Liver (tissue), 9 donors: ENCODE data around the gene CXCL11. TPM values are rescaled to one million over a fixed set of nuclear protein-coding genes. Genes with fewer than 3 reads are reported as not detected.
A peak's percentile ranks its signal among the peaks of the same experiment; 100 is the strongest.

ENCODE experiments used
- DNase-seq: peaks from one replicate; pipeline ENCODE4 v3.0.0-alpha.2; 2017; ENCODE audit warnings: low spot score
- H3K27ac ChIP-seq, 2 donors: one replicate each; pipeline ENCODE4 v1.7.0; 2013; ENCODE audit warnings: inconsistent platforms in 2 of 2, low read length in 2 of 2, control low read depth in 1 of 2, low read depth in 1 of 2, mild to moderate bottlenecking in 1 of 2
- H3K27me3 ChIP-seq, 4 donors: one replicate each; pipeline versions ENCODE4 v1.6.1 to v1.7.0; 2013; ENCODE audit warnings: low read length in 3 of 4, inconsistent platforms in 1 of 4, mild to moderate bottlenecking in 1 of 4, moderate library complexity in 1 of 4; ENCODE audit not compliant: control insufficient read depth in 4 of 4, insufficient read depth in 4 of 4
- H3K36me3 ChIP-seq, 4 donors: one replicate each; pipeline versions ENCODE4 v1.6.1 to v1.7.0; 2013; ENCODE audit warnings: low read length in 3 of 4, mild to moderate bottlenecking in 3 of 4, low read depth in 1 of 4, moderate library complexity in 1 of 4; ENCODE audit not compliant: control insufficient read depth in 4 of 4, insufficient read depth in 3 of 4
- H3K4me1 ChIP-seq, 4 donors: one replicate each; pipeline versions ENCODE4 v1.6.1 to v1.7.0; 2013; ENCODE audit warnings: low read length in 3 of 4, mild to moderate bottlenecking in 3 of 4, moderate library complexity in 1 of 4; ENCODE audit not compliant: control insufficient read depth in 4 of 4, insufficient read depth in 4 of 4
- H3K4me3 ChIP-seq, 3 donors: one replicate each; pipeline versions ENCODE4 v1.6.1 to v1.7.0; 2013; ENCODE audit warnings: low read length in 3 of 3, control low read depth in 1 of 3, low read depth in 1 of 3, mild to moderate bottlenecking in 1 of 3
- H3K9ac ChIP-seq, 2 donors: one replicate each; pipeline ENCODE4 v1.7.0; 2013; ENCODE audit warnings: low read length in 2 of 2, mild to moderate bottlenecking in 2 of 2, moderate library complexity in 2 of 2, control low read depth in 1 of 2, low read depth in 1 of 2
- H3K9me3 ChIP-seq, 4 donors: one replicate each; pipeline versions ENCODE4 v1.6.1 to v1.7.0; 2013; ENCODE audit warnings: low read length in 3 of 4; ENCODE audit not compliant: control insufficient read depth in 4 of 4
- EGR1 ChIP-seq, 2 donors: IDR thresholded peaks; 2 replicates each; pipeline ENCODE4 v1.6.1; 2016 to 2018; ENCODE audit warnings: antibody characterized with exemption in 2 of 2, low read depth in 2 of 2
- FOXA1 ChIP-seq: IDR thresholded peaks from 2 replicates; pipeline ENCODE4 v1.6.1; 2016; ENCODE audit warnings: antibody characterized with exemption
- FOXA2 ChIP-seq: IDR thresholded peaks from 2 replicates; pipeline ENCODE4 v1.6.1; 2016; ENCODE audit warnings: antibody characterized with exemption
- HNF4G ChIP-seq: IDR thresholded peaks from 2 replicates; pipeline ENCODE4 v1.6.1; 2016; ENCODE audit warnings: antibody characterized with exemption
- MAX ChIP-seq: IDR thresholded peaks from 2 replicates; pipeline ENCODE4 v1.6.1; 2016; ENCODE audit warnings: antibody characterized with exemption
- RAD21 ChIP-seq, 2 donors: IDR thresholded peaks; 2 replicates each; pipeline ENCODE4 v1.6.1; 2016; ENCODE audit warnings: antibody characterized with exemption in 2 of 2, mild to moderate bottlenecking in 2 of 2
- RXRA ChIP-seq, 2 donors: IDR thresholded peaks; 2 replicates each; pipeline ENCODE4 v1.6.1; 2017 to 2018; ENCODE audit warnings: antibody characterized with exemption in 2 of 2, mild to moderate bottlenecking in 1 of 2
- SP1 ChIP-seq: IDR thresholded peaks from 2 replicates; pipeline ENCODE4 v1.6.1; 2018; ENCODE audit warnings: antibody characterized with exemption, mild to moderate bottlenecking
- TAF1 ChIP-seq: conservative IDR thresholded peaks from 2 replicates; pipeline ENCODE4 v1.6.1; 2016; ENCODE audit warnings: antibody characterized with exemption, mild to moderate bottlenecking
- ZBTB33 ChIP-seq: IDR thresholded peaks from 2 replicates; pipeline ENCODE4 v1.6.1; 2016; ENCODE audit warnings: antibody characterized with exemption
- WGBS: extraction: QIAGEN DNeasy Blood & Tissue Kit; methylation state at CpG from one replicate; pipeline ENCODE4 v1.1.7; 2013; 5-methylcytosine and 5-hydroxymethylcytosine counted together
- polyA plus RNA-seq, 2 donors: library from polyadenylated mRNA; stranded (reverse) in 1 of 2; unstranded in 1 of 2; fragments of 200-250 nt in 1 of 2; fragments of >200 nt in 1 of 2; fragmentation: Nextera tagmentation in 1 of 2; extraction: Ambion mirVana in 1 of 2; gene quantifications; one replicate each; pipeline versions ENCODE4 v1.2.1 to v1.2.3, GENCODE V29; 2013 to 2015
- total RNA-seq, 2 donors: library from RNA; depleted of rRNA; stranded (reverse); fragments of >200 nt; gene quantifications; one replicate each; pipeline ENCODE4 v1.2.3, GENCODE V29; 2014
- TF ChIP-seq, protein P1 (sequence below): fragments of 150-350 bp; IDR thresholded peaks from 2 replicates; pipeline ENCODE4 v1.5.1; 2017; ENCODE audit warnings: improper control_type of control experiment, low read depth, low read length; ENCODE audit not compliant: missing input control
- donor health status: healthy.
- donor health status: healthy.
- donor health status: healthy.
- donor health status: healthy.
- donor health status: healthy.

Gene CXCL11
- total and polyA plus RNA-seq, 4 donors: 0.27 to 0.79 TPM; not detected in 2

DNA sequence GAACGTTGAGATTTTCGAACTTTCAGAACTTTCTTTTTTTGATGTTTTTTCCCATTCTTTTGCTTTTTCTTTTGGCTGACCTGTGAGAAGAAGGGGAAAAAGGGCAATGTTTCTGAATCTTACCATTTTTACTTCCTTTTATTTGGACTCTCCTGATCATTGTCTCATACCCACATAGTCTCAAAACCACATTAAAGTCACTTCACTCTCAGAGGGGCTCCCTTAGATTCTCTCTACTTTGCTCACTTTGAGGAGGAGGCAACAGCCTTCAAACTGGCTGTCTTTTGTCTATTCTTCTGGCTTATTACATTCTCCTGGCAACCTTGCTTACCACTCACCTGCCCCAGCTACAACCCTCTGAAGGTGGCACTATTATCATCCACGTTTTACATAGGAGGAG, 32.2 kb downstream of the CXCL11 start:
- peaks cover 2 to 15% (median 9%) of the 10 kb centered on the region in 4 donors for H3K4me1 ChIP-seq
- WGBS: 92% methylated on average over 3 of the region's 3 CpGs
- no peak overlapping the region for H3K9ac ChIP-seq
- no peak for DNase-seq
- H3K27me3 ChIP-seq: no peaks in the 10 kb centered on the region
- H3K4me3 ChIP-seq: no peak overlapping the region
- H3K36me3 ChIP-seq: no peaks in the 10 kb centered on the region
- H3K9me3 ChIP-seq: no peaks in the 10 kb centered on the region
- no peak overlapping the region for H3K27ac ChIP-seq
- TF ChIP-seq MAX: no peak

DNA sequence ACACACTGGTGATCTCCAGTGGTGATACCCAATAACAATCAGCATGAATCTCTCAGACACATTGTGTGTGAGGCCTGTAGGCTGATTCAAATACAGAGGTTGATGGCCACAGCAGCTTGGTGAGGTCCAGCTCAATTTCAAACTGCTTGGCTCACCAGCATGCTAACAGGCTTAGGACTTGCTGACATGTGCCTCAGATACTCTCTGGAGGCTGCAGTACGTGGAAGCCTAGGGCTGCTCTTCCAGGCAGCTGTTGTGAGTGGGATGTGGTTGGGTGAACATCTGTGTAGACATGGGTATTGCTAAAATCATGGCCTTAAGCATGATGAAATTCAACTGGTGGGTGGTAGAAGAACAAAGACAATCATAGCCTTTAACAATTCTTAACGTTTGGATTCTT, 32.8 kb downstream of the CXCL11 start:
- peaks cover 2 to 15% (median 9%) of the 10 kb centered on the region in 4 donors for H3K4me1 ChIP-seq
- DNase-seq: no peak
- H3K4me3 ChIP-seq: no peak overlapping the region
- TF ChIP-seq, protein P1, sequence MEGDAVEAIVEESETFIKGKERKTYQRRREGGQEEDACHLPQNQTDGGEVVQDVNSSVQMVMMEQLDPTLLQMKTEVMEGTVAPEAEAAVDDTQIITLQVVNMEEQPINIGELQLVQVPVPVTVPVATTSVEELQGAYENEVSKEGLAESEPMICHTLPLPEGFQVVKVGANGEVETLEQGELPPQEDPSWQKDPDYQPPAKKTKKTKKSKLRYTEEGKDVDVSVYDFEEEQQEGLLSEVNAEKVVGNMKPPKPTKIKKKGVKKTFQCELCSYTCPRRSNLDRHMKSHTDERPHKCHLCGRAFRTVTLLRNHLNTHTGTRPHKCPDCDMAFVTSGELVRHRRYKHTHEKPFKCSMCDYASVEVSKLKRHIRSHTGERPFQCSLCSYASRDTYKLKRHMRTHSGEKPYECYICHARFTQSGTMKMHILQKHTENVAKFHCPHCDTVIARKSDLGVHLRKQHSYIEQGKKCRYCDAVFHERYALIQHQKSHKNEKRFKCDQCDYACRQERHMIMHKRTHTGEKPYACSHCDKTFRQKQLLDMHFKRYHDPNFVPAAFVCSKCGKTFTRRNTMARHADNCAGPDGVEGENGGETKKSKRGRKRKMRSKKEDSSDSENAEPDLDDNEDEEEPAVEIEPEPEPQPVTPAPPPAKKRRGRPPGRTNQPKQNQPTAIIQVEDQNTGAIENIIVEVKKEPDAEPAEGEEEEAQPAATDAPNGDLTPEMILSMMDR: no peak
- no peak for TF ChIP-seq FOXA2
- no peak for TF ChIP-seq ZBTB33
- no peak for TF ChIP-seq EGR1 (IDR thresholded peaks at IDR 0.05; ENCODE audit: low read depth in 2 of 2)
- TF ChIP-seq MAX: no peak
- no peak for TF ChIP-seq HNF4G
- TF ChIP-seq SP1: no peak
- TF ChIP-seq FOXA1: no peak
- WGBS: 82% methylated on average over 2 of the region's 2 CpGs
- H3K9ac ChIP-seq: no peak overlapping the region
- no peaks in the 10 kb centered on the region for H3K9me3 ChIP-seq
- no peaks in the 10 kb centered on the region for H3K36me3 ChIP-seq
- no peak overlapping the region for H3K27ac ChIP-seq
- H3K27me3 ChIP-seq: no peaks in the 10 kb centered on the region

DNA sequence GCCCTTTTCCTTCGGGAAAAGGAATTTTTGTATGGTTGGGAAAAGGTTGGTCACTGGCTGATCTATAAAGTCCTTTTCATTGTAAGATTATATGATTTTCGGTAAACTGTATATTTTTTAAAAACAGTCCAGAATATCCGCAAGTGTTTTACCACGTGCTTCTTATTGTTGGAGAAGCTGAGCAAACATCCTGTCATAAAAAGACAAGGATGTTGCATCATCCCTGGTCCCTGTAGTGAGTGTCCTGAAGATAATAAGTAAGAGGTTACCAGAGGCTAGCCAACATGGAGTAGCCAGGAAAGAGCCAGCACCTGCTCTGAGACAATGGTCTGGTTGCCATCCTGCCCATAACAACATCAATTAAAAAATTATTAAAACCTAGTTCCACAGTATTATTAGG, 33.7 kb downstream of the CXCL11 start:
- WGBS: 81% methylated on average over 4 of the region's 4 CpGs
- H3K27ac ChIP-seq: no peak overlapping the region
- H3K9ac ChIP-seq: no peak overlapping the region
- no peaks in the 10 kb centered on the region for H3K36me3 ChIP-seq
- no peak overlapping the region for H3K4me3 ChIP-seq
- no peak for DNase-seq
- TF ChIP-seq TAF1 (no peak), RAD21 (IDR thresholded peaks at IDR 0.05) (no peak), RXRA (IDR thresholded peaks at IDR 0.05) (peak in 1 of 2 donors; percentile 11)
- peaks cover 0 to 8% (median 3%) of the 10 kb centered on the region in 4 donors for H3K4me1 ChIP-seq
- no peaks in the 10 kb centered on the region for H3K27me3 ChIP-seq
- H3K9me3 ChIP-seq: no peaks in the 10 kb centered on the region
